ENCODE results near the gene PAQR7. TPM values are rescaled to one million over a fixed set of nuclear protein-coding genes. Genes with fewer than 3 reads are reported as not detected.

The PAQR7 gene
- total and polyA plus RNA-seq, 2 experiments from 2014 or later = 4.0 to 5.2 TPM

DNA sequence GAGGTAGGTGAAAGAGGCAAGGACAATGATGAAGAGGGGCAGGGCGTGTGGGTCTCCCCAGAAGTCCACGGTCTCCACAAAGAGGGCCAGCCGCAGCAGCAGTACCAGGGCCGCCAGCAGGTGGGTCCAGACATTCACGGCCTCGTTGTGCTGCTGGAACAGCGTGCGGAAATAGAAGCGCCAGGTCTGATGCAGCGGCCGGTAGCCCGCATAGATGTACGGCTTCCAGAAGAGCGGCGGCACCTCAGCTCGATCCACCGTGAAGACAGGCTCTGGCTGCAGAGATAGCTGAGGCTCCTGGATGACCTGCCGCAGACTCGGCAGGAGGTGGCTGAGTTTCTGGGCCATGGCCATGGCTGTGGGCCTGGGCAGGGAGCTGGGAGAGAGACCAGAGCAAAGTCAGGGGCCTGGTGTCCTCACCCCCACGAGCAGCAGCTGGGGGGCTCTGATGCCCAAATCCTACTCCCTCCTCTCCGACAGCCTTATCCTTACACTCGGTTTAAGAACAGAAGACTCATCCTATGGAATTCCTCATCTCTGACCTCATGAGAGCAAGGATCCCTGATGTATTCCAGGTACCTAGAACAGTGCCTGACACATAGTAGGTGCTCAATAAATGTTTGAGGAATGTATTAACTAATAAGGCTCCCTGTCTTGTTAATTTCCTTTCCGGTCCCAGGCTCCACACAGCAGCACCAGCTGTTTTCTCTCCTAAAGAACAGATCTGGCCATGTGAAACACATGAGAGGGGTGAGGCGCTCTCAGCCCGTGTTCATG is 11.8 kb downstream of the PAQR7 start (continued):
- TF ChIP-seq, protein P1, sequence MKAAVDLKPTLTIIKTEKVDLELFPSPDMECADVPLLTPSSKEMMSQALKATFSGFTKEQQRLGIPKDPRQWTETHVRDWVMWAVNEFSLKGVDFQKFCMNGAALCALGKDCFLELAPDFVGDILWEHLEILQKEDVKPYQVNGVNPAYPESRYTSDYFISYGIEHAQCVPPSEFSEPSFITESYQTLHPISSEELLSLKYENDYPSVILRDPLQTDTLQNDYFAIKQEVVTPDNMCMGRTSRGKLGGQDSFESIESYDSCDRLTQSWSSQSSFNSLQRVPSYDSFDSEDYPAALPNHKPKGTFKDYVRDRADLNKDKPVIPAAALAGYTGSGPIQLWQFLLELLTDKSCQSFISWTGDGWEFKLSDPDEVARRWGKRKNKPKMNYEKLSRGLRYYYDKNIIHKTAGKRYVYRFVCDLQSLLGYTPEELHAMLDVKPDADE (IDR thresholded peaks at IDR 0.05) = no peak
- no peak for TF ChIP-seq CREB1 (CRISPR knock-in tag; IDR thresholded peaks at IDR 0.05; ENCODE audit: low read depth)
- TF ChIP-seq EZH2phosphoT487 (IDR thresholded peaks at IDR 0.05; ENCODE audit: unreplicated experiment) = no peak
- no peak for TF ChIP-seq NANOG (IDR thresholded peaks at IDR 0.05; ENCODE audit: borderline replicate concordance)

DNA sequence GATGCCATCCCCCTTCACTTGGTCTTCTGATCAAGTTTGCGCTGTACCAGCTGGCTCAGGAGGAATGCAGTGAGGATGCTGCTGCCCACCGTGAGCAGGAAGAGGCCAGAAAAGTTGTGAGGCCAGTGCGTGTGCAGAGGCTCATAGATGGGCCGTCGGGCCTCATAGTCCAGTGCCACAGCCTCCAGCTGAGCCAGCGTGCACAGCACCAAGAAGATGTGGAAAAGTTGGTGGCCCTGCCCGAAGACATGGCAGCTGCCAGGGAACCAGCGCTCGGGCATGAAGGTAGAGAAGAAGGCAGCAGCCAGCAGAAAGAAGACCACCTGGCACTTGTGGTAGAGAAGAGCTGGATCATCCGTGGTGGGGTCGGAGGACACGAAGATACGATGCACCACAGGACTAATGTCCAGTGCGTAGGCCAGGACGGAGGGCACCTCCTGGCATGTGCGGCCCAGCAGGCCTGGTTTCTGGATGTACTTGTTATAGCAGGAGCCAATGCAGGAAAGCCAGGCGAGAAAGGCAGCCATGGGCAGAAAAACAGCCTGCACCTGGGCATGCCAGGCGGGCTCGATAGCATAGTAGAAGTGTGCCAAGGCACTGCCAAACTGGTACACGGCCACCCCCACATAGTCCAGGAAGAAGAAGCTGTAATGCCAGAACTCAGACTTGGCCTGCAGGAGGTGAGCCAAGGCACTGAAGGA is 12.6 kb downstream of the PAQR7 start:
- peaks cover 2% of the 10 kb centered on the region; the same call in 1 of the 3 replicates for H3K36me3 Mint-ChIP-seq (ENCODE audit: low read depth)
- H2AFZ ChIP-seq = no peak overlapping the region
- H3K4me3 ChIP-seq = no peak overlapping the region
- H4K20me1 ChIP-seq (replicated peaks; ENCODE audit: insufficient read depth) = no peaks in the 10 kb centered on the region
- peaks cover 20% of the 10 kb centered on the region for H3K4me1 ChIP-seq (ENCODE audit: insufficient read depth)
- H3K27ac ChIP-seq (ENCODE audit: low read depth) = no peak overlapping the region
- no peak overlapping the region for H3K4me3 Mint-ChIP-seq
- DNase-seq (ENCODE audit: low spot score) (no peak), ATAC-seq (no peak)
- no peaks in the 10 kb centered on the region for H3K36me3 ChIP-seq (ENCODE audit: insufficient read depth)
- H3K79me2 ChIP-seq (replicated peaks; ENCODE audit: insufficient read depth) = peaks cover 12% of the 10 kb centered on the region
- H3K4me2 ChIP-seq = no peak overlapping the region
- H3K4me1 Mint-ChIP-seq = peaks cover 20% of the 10 kb centered on the region
- peaks cover 3% of the 10 kb centered on the region; the same call in 2 of the 3 replicates for H3K9me3 Mint-ChIP-seq
- 0 out of 2 replicates have a peak, but pooled peaks cover 3% of the 10 kb centered on the region for H3F3A ChIP-seq (replicated peaks; ENCODE audit: low read depth)
- no peak overlapping the region for H3K27ac Mint-ChIP-seq
- H3K27me3 Mint-ChIP-seq (ENCODE audit: insufficient read depth, low read depth, poor library complexity) = peaks cover 10% of the 10 kb centered on the region
- H3K9me2 ChIP-seq (ENCODE audit: insufficient read depth) = no peaks in the 10 kb centered on the region
- no peaks in the 10 kb centered on the region for H3K27me3 ChIP-seq (ENCODE audit: insufficient read depth)
- TF ChIP-seq, protein P2, sequence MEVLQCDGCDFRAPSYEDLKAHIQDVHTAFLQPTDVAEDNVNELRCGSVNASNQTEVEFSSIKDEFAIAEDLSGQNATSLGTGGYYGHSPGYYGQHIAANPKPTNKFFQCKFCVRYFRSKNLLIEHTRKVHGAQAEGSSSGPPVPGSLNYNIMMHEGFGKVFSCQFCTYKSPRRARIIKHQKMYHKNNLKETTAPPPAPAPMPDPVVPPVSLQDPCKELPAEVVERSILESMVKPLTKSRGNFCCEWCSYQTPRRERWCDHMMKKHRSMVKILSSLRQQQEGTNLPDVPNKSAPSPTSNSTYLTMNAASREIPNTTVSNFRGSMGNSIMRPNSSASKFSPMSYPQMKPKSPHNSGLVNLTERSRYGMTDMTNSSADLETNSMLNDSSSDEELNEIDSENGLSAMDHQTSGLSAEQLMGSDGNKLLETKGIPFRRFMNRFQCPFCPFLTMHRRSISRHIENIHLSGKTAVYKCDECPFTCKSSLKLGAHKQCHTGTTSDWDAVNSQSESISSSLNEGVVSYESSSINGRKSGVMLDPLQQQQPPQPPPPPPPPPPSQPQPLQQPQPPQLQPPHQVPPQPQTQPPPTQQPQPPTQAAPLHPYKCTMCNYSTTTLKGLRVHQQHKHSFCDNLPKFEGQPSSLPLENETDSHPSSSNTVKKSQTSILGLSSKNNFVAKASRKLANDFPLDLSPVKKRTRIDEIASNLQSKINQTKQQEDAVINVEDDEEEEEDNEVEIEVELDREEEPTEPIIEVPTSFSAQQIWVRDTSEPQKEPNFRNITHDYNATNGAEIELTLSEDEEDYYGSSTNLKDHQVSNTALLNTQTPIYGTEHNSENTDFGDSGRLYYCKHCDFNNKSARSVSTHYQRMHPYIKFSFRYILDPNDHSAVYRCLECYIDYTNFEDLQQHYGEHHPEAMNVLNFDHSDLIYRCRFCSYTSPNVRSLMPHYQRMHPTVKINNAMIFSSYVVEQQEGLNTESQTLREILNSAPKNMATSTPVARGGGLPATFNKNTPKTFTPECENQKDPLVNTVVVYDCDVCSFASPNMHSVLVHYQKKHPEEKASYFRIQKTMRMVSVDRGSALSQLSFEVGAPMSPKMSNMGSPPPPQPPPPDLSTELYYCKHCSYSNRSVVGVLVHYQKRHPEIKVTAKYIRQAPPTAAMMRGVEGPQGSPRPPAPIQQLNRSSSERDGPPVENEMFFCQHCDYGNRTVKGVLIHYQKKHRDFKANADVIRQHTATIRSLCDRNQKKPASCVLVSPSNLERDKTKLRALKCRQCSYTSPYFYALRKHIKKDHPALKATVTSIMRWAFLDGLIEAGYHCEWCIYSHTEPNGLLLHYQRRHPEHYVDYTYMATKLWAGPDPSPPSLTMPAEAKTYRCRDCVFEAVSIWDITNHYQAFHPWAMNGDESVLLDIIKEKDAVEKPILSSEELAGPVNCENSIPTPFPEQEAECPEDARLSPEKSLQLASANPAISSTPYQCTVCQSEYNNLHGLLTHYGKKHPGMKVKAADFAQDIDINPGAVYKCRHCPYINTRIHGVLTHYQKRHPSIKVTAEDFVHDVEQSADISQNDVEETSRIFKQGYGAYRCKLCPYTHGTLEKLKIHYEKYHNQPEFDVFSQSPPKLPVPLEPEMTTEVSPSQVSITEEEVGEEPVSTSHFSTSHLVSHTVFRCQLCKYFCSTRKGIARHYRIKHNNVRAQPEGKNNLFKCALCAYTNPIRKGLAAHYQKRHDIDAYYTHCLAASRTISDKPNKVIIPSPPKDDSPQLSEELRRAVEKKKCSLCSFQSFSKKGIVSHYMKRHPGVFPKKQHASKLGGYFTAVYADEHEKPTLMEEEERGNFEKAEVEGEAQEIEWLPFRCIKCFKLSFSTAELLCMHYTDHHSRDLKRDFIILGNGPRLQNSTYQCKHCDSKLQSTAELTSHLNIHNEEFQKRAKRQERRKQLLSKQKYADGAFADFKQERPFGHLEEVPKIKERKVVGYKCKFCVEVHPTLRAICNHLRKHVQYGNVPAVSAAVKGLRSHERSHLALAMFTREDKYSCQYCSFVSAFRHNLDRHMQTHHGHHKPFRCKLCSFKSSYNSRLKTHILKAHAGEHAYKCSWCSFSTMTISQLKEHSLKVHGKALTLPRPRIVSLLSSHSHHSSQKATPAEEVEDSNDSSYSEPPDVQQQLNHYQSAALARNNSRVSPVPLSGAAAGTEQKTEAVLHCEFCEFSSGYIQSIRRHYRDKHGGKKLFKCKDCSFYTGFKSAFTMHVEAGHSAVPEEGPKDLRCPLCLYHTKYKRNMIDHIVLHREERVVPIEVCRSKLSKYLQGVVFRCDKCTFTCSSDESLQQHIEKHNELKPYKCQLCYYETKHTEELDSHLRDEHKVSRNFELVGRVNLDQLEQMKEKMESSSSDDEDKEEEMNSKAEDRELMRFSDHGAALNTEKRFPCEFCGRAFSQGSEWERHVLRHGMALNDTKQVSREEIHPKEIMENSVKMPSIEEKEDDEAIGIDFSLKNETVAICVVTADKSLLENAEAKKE (CRISPR knock-in tag; IDR thresholded peaks at IDR 0.05) = no peak
- no peak for TF ChIP-seq POLR2AphosphoS5 (IDR thresholded peaks at IDR 0.05; ENCODE audit: low read depth)
- TF ChIP-seq ZNF114 (CRISPR knock-in tag; IDR thresholded peaks at IDR 0.05) = no peak
- TF ChIP-seq, protein P1 (IDR thresholded peaks at IDR 0.05) = no peak
- no peak for TF ChIP-seq JUNB (IDR thresholded peaks at IDR 0.05; ENCODE audit: unreplicated experiment)
- no peak for TF ChIP-seq EZH2 (IDR thresholded peaks at IDR 0.05; ENCODE audit: low read depth, unreplicated experiment)
- no peak for TF ChIP-seq STAT1 (IDR thresholded peaks at IDR 0.05; ENCODE audit: unreplicated experiment)
- TF ChIP-seq CREB1 (CRISPR knock-in tag; IDR thresholded peaks at IDR 0.05; ENCODE audit: low read depth) = no peak
- no peak for TF ChIP-seq ZNF331 (CRISPR knock-in tag; IDR thresholded peaks at IDR 0.05; ENCODE audit: low read depth)
- no peak for TF ChIP-seq EZH2phosphoT487 (IDR thresholded peaks at IDR 0.05; ENCODE audit: unreplicated experiment)
- TF ChIP-seq, protein P3, sequence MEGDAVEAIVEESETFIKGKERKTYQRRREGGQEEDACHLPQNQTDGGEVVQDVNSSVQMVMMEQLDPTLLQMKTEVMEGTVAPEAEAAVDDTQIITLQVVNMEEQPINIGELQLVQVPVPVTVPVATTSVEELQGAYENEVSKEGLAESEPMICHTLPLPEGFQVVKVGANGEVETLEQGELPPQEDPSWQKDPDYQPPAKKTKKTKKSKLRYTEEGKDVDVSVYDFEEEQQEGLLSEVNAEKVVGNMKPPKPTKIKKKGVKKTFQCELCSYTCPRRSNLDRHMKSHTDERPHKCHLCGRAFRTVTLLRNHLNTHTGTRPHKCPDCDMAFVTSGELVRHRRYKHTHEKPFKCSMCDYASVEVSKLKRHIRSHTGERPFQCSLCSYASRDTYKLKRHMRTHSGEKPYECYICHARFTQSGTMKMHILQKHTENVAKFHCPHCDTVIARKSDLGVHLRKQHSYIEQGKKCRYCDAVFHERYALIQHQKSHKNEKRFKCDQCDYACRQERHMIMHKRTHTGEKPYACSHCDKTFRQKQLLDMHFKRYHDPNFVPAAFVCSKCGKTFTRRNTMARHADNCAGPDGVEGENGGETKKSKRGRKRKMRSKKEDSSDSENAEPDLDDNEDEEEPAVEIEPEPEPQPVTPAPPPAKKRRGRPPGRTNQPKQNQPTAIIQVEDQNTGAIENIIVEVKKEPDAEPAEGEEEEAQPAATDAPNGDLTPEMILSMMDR (conservative IDR thresholded peaks at IDR 0.05; ENCODE audit: low read depth in 2 of 2) = no peak

All from GM23338 (cell line).